C4-2B (cell line): ENCODE measurements around the gene MRS2.

Experiments used
- CTCF ChIP-seq: fragments of 450-650 bp; conservative IDR thresholded peaks from 2 replicates; pipeline ENCODE4 v1.5.1; 2017; ENCODE audit warnings: mild to moderate bottlenecking
- ZFX ChIP-seq: fragments of 450-650 bp; IDR thresholded peaks from 2 replicates; pipeline ENCODE4 v1.6.1; 2017

- TF ChIP-seq CTCF (no peak), ZFX (no peak)
Observed at GRCh38 chr6:24358219-24358821, 44.4 kb upstream of the MRS2 start.
